GM19240 (cell line): ENCODE measurements around the gene G0S2.

Source experiments
- DNase-seq: peaks from one replicate; pipeline ENCODE4 v3.0.0; 2011; ENCODE audit warnings: low spot score; ENCODE audit not compliant: insufficient read length

The G0S2 gene

DNA sequence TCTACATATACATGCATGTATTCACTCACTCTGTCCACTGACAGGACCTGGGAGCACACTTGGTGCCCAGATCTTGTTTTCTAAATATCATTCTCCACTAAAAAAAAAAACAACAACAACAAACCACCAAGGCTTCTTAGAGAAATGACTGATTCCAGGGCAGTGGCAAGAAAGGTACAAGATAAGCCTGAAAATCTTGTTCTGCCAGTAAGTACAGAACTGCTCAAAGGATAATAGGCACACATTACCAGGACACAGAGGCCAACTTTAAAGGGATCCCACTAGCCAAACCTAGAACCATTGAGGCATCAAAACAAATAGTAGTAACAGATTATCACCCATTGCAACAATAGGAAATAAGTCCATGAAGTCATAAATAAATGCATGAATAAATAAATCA is 40.1 kb downstream of the G0S2 start:
- DNase-seq, result no peak

DNA sequence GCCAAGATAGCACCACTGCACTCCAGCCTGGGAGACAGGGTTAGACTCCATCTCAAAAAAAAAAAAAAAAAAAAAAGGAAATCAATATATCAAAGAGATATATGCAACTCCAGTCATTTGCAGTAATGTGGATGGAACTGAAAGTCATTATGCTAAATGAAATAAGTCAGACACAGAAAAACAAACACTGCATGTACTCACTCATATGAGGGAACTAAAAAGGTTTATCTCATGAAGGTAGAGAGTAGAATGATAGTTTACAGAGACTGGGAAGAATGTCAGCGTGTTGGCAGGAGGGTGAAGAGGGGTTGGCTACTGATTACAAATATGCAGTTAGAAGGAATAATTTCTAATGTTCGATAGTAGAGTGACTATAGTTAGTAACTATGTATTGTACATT is 42.6 kb downstream of the G0S2 start:
- DNase-seq, result no peak

DNA sequence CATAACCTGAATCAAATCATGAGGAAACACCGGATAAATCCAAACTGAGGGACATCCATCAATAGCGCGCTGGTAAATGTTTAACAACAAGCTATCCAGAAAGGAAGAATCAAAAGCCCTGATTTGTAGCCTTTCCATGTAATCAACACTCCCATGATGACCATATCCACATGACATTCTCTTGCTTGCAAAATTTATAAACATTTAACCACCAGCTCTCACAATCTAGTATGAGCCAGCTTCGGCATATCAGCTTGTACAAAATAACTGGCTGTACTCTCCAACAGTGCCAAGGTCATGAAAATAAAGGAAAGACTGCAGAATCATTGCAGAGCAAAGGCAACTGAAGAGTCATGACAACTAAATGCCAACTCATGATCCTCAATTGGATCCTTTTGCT is 45.1 kb downstream of the G0S2 start:
- DNase-seq, result no peak

DNA sequence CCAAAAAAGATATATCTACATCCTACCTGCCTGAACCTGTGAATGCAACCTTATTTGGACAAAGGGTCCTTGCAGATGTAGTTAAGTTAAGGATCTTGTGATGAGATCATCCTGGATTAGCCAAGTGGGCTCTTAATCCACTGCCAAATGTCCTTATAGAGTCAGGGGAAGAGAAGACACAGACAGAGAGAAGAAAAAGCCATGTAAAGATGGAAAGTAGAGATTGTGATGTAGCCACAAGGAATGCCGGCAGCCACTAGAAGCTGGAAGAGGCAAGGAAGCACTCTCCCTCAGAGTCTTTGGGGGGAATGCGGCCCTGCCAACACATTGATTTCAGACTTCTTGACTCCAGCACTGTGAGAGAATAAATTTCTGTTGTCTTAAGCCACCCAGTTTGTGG is 45.6 kb downstream of the G0S2 start:
- no peak for DNase-seq

DNA sequence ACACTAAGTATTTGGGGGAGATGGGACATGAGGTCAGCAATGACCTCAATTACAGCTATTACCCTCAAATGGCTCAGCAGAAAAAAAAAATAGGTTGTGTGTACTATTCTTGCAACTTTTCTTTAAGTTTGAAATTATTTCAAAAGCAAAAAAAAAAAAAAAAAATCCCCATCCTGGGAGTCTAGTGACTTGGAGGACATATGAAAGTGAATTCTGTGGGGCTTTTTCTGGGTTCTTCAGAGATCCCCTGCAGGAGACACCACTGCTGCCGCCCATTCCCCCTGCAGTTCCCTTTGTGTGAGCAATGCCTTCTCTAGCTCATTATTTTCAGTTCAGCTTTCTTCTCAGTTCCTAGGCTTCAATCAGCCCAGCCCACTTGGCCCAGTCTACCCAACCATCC is 46.1 kb downstream of the G0S2 start:
- DNase-seq, result no peak

DNA sequence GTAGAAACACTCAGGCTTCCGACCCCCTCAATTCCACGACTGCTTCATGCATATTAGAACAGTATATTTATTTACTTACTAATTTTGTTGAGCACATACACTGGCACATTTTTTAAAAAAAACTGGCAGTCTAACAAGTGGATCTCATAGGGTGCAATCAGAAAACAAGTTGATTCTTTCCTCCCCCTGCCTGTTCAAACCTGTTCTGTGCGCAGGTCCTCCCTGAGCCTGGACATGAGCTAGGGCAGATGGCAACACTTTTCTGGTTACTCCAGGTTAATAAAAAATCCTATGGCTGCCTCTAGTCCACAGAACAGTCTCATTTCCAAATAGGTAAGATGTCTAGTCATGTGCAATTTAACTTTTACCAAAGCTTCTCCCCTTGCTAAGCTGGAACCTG is 48.1 kb downstream of the G0S2 start:
- no peak for DNase-seq

DNA sequence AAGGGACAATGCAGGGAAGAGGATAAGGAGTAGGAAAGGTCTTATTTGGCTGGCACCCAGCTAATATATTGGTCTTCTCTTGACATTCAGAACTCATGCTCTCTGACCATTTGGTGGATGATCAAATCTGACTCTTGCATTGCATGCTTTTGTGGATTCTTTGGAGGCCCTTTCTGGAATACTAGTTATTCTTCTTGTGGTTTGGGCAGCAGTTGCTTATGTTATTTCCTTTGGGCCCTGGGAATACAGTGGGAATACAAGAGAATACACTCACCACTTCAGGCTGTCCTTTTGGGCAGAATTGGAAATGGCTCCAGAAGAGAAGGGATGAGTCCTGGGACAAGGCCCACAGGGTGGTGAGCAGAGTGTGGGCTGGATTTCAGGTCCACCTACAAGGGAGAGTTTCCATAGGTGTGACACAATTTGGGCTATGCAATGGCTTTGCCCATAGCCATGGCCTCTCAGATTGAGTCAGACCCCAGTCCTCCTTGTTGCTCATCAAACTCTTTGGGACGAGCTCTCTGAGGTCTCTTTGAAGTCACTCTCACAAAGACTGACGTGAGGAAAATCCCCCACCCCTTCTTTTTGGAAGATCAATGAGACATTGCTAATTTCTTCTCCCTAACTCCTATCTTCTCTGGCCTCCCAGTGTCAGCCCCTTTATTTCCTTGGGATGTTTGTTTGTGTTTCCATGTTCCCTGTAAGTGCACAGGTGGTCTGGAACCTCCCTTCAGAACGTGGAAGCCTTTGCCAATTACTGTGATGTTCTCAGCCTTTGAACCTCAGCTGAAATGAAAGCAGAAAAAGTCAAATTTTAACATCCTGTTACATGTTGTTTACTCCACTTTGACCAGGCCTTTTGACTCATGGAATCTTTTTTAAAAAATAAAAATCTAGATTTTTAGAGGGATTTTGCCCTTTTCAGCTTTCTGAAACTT is 48.8 kb downstream of the G0S2 start:
- DNase-seq, result no peak
